Caco-2 (cell line): Measurements from ENCODE around the gene MUC5B. TPM values are rescaled to one million over a fixed set of nuclear protein-coding genes. Genes with fewer than 3 reads are reported as not detected.

Experiments
- BruUV-seq: library from RNA; stranded (reverse); fragments of 400-500 nt; replicated peaks from 2 replicates; lab custom pipeline; 2021; lab: Mats Ljungman, UMichigan
- CTCF ChIA-PET: fragments of 300-600 bp; sonication (Branson Sonifier 250); formaldehyde crosslinking; loops from one replicate; lab custom pipeline; 2022; ENCODE audit warnings: antibody characterized with exemption; lab: Charles Lee
- POLR2A ChIA-PET: fragments of 300-600 bp; sonication (Branson Sonifier 250); formaldehyde crosslinking; loops from one replicate; lab custom pipeline; 2022; ENCODE audit warnings: antibody characterized with exemption; lab: Charles Lee
- DNase-seq, 2 experiments: peaks; one replicate each; pipeline versions ENCODE4 v3.0.0 to v3.0.0-alpha.2; 2020 to 2022
- H3K27me3 ChIP-seq: replicated peaks from 2 replicates; pipeline ENCODE4 v1.6.0; 2011; ENCODE audit warnings: low read length; ENCODE audit not compliant: control insufficient read depth, insufficient read depth
- H3K36me3 ChIP-seq: 2 replicates; pipeline ENCODE4 v1.5.1; 2011; ENCODE audit warnings: low read length; ENCODE audit not compliant: control insufficient read depth, insufficient read depth
- H3K4me1 ChIP-seq: fragments of 250-450 bp; sonication (Bioruptor Pico); 2 replicates; pipeline ENCODE4 v1.5.1; 2020; ENCODE audit warnings: mild to moderate bottlenecking
- H3K4me3 ChIP-seq: 2 replicates; pipeline ENCODE4 v1.5.1; 2011; ENCODE audit warnings: low read depth, mild to moderate bottlenecking, control low read depth, low read length
- H3K9me3 ChIP-seq: fragments of 250-450 bp; sonication (Bioruptor Pico); 2 replicates; pipeline ENCODE4 v1.5.1; 2020; ENCODE audit warnings: mild to moderate bottlenecking, moderate library complexity
- H3K27ac Mint-ChIP-seq: one replicate; pipeline ENCODE4 v1.8.0; 2022; ENCODE audit warnings: mixed read lengths; ENCODE audit not compliant: unreplicated experiment
- H3K27me3 Mint-ChIP-seq: one replicate; pipeline ENCODE4 v1.8.0; 2022; ENCODE audit warnings: mixed read lengths; ENCODE audit not compliant: insufficient read depth, unreplicated experiment
- H3K36me3 Mint-ChIP-seq: one replicate; pipeline ENCODE4 v1.8.0; 2022; ENCODE audit warnings: mild to moderate bottlenecking, mixed read lengths; ENCODE audit not compliant: insufficient read depth, unreplicated experiment
- H3K4me1 Mint-ChIP-seq: one replicate; pipeline ENCODE4 v1.8.0; 2022; ENCODE audit warnings: low read depth, mixed read lengths; ENCODE audit not compliant: unreplicated experiment
- H3K4me3 Mint-ChIP-seq: one replicate; pipeline ENCODE4 v1.8.0; 2022; ENCODE audit warnings: mild to moderate bottlenecking, moderate library complexity, mixed read lengths; ENCODE audit not compliant: unreplicated experiment
- H3K9me3 Mint-ChIP-seq: one replicate; pipeline ENCODE4 v1.8.0; 2022; ENCODE audit warnings: mixed read lengths; ENCODE audit not compliant: unreplicated experiment
- CTCF ChIP-seq, 2 experiments: fragments of 200-600 bp in 1 of 2; IDR thresholded peaks; 1 replicate in 1 of 2; 2 replicates in 1 of 2; pipeline versions ENCODE4 v1.5.1 to v1.8.0; 2011 to 2022; ENCODE audit warnings: antibody characterized with exemption in 1 of 2, control low read depth in 1 of 2, inconsistent platforms in 1 of 2, low read depth in 1 of 2, low read length in 1 of 2, mild to moderate bottlenecking in 1 of 2, moderate library complexity in 1 of 2; ENCODE audit not compliant: insufficient read depth in 1 of 2, severe bottlenecking in 1 of 2, unreplicated experiment in 1 of 2
- intact Hi-C: fragments of 100-400 bp; cut with micrococcal nuclease; formaldehyde crosslinking; loops from one replicate; pipeline ENCODE4 v1.10.0; 2022; ENCODE audit not compliant: unreplicated experiment
- total RNA-seq: library from RNA; stranded (reverse); gene quantifications from 2 replicates; pipeline ENCODE4 v1.2.3, GENCODE V29; 2022

Gene MUC5B
- total RNA-seq, 1 experiment from 2014 or later: not detected

- TF ChIP-seq CTCF (IDR thresholded peaks at IDR 0.05; ENCODE audit: insufficient read depth in 1 of 2, low read depth in 1 of 2, low read length in 1 of 2, severe bottlenecking in 1 of 2, unreplicated experiment in 1 of 2): no peak
- Histone ChIP-seq H3K4me1 (no peaks in the 10 kb centered on the region), H3K36me3 (no peaks in the 10 kb centered on the region), H3K4me3 (no peak overlapping the region), H3K9me3 (no peaks in the 10 kb centered on the region), H3K27me3 (no peaks in the 10 kb centered on the region)
- ChIA-PET CTCF (no interaction called here), POLR2A (no interaction called here)
- no peak overlapping the region for H3K4me3 Mint-ChIP-seq
- no peaks in the 10 kb centered on the region for H3K4me1 Mint-ChIP-seq
- no TSS peak for BruUV-seq
- no peak overlapping the region for H3K27ac Mint-ChIP-seq
- intact Hi-C loops: no loop called here
- no peaks in the 10 kb centered on the region for H3K27me3 Mint-ChIP-seq
- DNase-seq: no peak
- peaks cover 30% of the 10 kb centered on the region for H3K9me3 Mint-ChIP-seq
- H3K36me3 Mint-ChIP-seq: no peaks in the 10 kb centered on the region
These were observed 48.2 kb upstream of the MUC5B start for GRCh38 chr11:1174441-1175370.

DNA sequence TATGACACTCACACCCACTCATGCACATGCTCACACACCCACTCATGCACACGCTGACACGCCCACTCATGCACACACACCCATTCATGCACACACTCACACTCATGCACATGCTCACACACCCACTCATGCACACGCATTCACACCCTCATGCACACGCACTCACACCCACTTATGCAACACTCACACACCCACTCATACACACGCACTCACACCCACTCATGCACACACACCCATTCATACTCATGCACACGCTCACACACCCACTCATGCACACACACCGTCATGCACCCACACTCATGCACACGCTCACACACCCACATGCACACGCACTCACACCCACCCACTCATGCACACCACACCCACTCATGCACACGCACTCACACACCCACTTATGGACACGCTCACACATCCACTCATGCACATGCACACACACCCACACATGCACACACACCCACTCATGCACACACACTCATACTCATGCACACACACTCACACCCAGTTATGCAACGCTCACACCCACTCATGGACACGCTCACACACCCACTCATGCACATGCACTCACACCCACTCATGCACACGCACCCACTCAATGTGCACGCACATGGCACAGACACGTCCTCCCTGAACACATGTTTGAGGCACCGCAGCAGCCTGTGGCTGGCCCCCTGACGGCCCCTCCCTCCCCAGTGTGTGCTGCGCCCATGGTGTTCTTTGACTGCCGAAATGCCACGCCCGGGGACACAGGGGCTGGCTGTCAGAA lies 47.2 kb upstream of the MUC5B start:
- no peaks in the 10 kb centered on the region for H3K27me3 ChIP-seq
- Mint-ChIP-seq H3K4me1 (no peaks in the 10 kb centered on the region), H3K36me3 (no peaks in the 10 kb centered on the region), H3K27ac (no peak overlapping the region), H3K9me3 (peaks cover 28% of the 10 kb centered on the region), H3K4me3 (no peak overlapping the region), H3K27me3 (no peaks in the 10 kb centered on the region)
- no peak for DNase-seq
- POLR2A ChIA-PET: no interaction called here
- BruUV-seq: no TSS peak
- intact Hi-C loops: no loop called here
- TF ChIP-seq CTCF (IDR thresholded peaks at IDR 0.05; ENCODE audit: insufficient read depth in 1 of 2, low read depth in 1 of 2, low read length in 1 of 2, severe bottlenecking in 1 of 2, unreplicated experiment in 1 of 2): no peak
- no peaks in the 10 kb centered on the region for H3K9me3 ChIP-seq
- CTCF ChIA-PET: no interaction called here
- H3K4me3 ChIP-seq: no peak overlapping the region
- H3K4me1 ChIP-seq: no peaks in the 10 kb centered on the region
- no peaks in the 10 kb centered on the region for H3K36me3 ChIP-seq

- no peak for TF ChIP-seq CTCF (IDR thresholded peaks at IDR 0.05; ENCODE audit: insufficient read depth in 1 of 2, low read depth in 1 of 2, low read length in 1 of 2, severe bottlenecking in 1 of 2, unreplicated experiment in 1 of 2)
- DNase-seq: no peak
- Histone ChIP-seq H3K4me3 (no peak overlapping the region), H3K4me1 (no peaks in the 10 kb centered on the region), H3K36me3 (no peaks in the 10 kb centered on the region), H3K9me3 (no peaks in the 10 kb centered on the region), H3K27me3 (no peaks in the 10 kb centered on the region)
- no peaks in the 10 kb centered on the region for H3K4me1 Mint-ChIP-seq
- H3K27me3 Mint-ChIP-seq: no peaks in the 10 kb centered on the region
- H3K4me3 Mint-ChIP-seq: no peak overlapping the region
- no TSS peak for BruUV-seq
- intact Hi-C loops: no loop called here
- peaks cover 20% of the 10 kb centered on the region for H3K9me3 Mint-ChIP-seq
- POLR2A ChIA-PET: no interaction called here
- CTCF ChIA-PET: no interaction called here
- no peak overlapping the region for H3K27ac Mint-ChIP-seq
- H3K36me3 Mint-ChIP-seq: no peaks in the 10 kb centered on the region
These were observed 46.4 kb upstream of the MUC5B start for GRCh38 chr11:1176224-1177019.
